Endothelial cell of umbilical vein (primary cell): Measurements from ENCODE around the gene NPNT. TPM values are rescaled to one million over a fixed set of nuclear protein-coding genes. Genes with fewer than 3 reads are reported as not detected.

Source experiments
- BruUV-seq: library from RNA; stranded (reverse); fragments of 400-500 nt; replicated peaks from 2 replicates; lab custom pipeline; 2021; lab: Mats Ljungman, UMichigan
- CTCF ChIA-PET: fragments of 300-600, 350-600 bp; sonication (Branson Sonifier 250); formaldehyde crosslinking; loops from one replicate; lab custom pipeline; 2021; ENCODE audit warnings: antibody characterized with exemption, inconsistent platforms; lab: Charles Lee
- POLR2A ChIA-PET: fragments of 300-600, 350-600 bp; sonication (Branson Sonifier 250); formaldehyde crosslinking; loops from one replicate; lab custom pipeline; 2021; ENCODE audit warnings: antibody characterized with exemption, inconsistent platforms; lab: Charles Lee
- DNase-seq: peaks from one replicate; pipeline ENCODE4 v3.0.0-alpha.2; 2011; ENCODE audit warnings: low read depth, low spot score
- FAIRE-seq: peaks from 2 replicates; lab custom pipeline; 2011; peaks lifted over from hg19 to GRCh38; lab: Jason Lieb, UNC
- H2AFZ ChIP-seq: 2 replicates; pipeline ENCODE4 v1.6.0; 2012; ENCODE audit warnings: low read depth, low read length, control low read depth, inconsistent platforms
- H3K27ac ChIP-seq: 2 replicates; pipeline ENCODE4 v1.5.1; 2011; ENCODE audit warnings: low read depth, mild to moderate bottlenecking, control low read depth, low read length, moderate library complexity; ENCODE audit not compliant: insufficient read depth
- H3K27me3 ChIP-seq, 2 experiments: 2 replicates each; pipeline versions ENCODE4 v1.6.0 to v1.6.1; 2011; ENCODE audit warnings: low read length in 2 of 2, mixed read lengths in 1 of 2; ENCODE audit not compliant: control insufficient read depth in 2 of 2, insufficient read depth in 2 of 2
- H3K36me3 ChIP-seq, 2 experiments: 2 replicates in 1 of 2; 3 replicates in 1 of 2; pipeline ENCODE4 v1.5.1; 2011; ENCODE audit warnings: low read length in 2 of 2, mild to moderate bottlenecking in 1 of 2, moderate library complexity in 1 of 2; ENCODE audit not compliant: control insufficient read depth in 2 of 2, insufficient read depth in 2 of 2; ENCODE audit errors: extremely low read depth in 1 of 2
- H3K4me1 ChIP-seq: 3 replicates; pipeline ENCODE4 v1.5.1; 2011; ENCODE audit warnings: mild to moderate bottlenecking, low read length; ENCODE audit not compliant: control insufficient read depth, insufficient read depth; ENCODE audit errors: extremely low read depth
- H3K4me2 ChIP-seq: 2 replicates; pipeline ENCODE4 v1.6.1; 2011; ENCODE audit warnings: low read length, control low read depth, mixed read lengths; ENCODE audit not compliant: insufficient read depth
- H3K4me3 ChIP-seq, 3 experiments: fragments of 200-600 bp in 1 of 3; sonication (generic), shearing (Covaris generic) in 1 of 3; replicated peaks in 1 of 3; 2 replicates each; pipeline ENCODE4 v1.5.1; 2011 to 2016; ENCODE audit warnings: control low read depth in 3 of 3, low read length in 3 of 3, mild to moderate bottlenecking in 2 of 3, inconsistent platforms in 1 of 3, low read depth in 1 of 3, moderate library complexity in 1 of 3; ENCODE audit not compliant: insufficient read depth in 1 of 3
- H3K79me2 ChIP-seq: 2 replicates; pipeline ENCODE4 v1.6.0; 2012; ENCODE audit warnings: low read length, inconsistent platforms; ENCODE audit not compliant: control insufficient read depth, insufficient read depth
- H3K9ac ChIP-seq: replicated peaks from 2 replicates; pipeline ENCODE3; 2011; ENCODE audit warnings: low read length, control low read depth; ENCODE audit not compliant: insufficient read depth; ENCODE audit errors: extremely low read depth
- H3K9me1 ChIP-seq: replicated peaks from 3 replicates; pipeline ENCODE4 v1.6.0; 2011; ENCODE audit warnings: mild to moderate bottlenecking, low read length; ENCODE audit not compliant: control insufficient read depth, insufficient read depth; ENCODE audit errors: extremely low read depth
- H3K9me3 ChIP-seq: replicated peaks from 2 replicates; pipeline ENCODE4 v1.5.1; 2012; ENCODE audit warnings: low read length, inconsistent platforms; ENCODE audit not compliant: control insufficient read depth, insufficient read depth
- H4K20me1 ChIP-seq: replicated peaks from 2 replicates; pipeline ENCODE3; 2011; ENCODE audit warnings: mild to moderate bottlenecking, low read length; ENCODE audit not compliant: control insufficient read depth, insufficient read depth; ENCODE audit errors: extremely low read depth
- EZH2 ChIP-seq: IDR thresholded peaks from 2 replicates; pipeline ENCODE4 v1.6.1; 2012; ENCODE audit warnings: borderline replicate concordance, low read depth, mild to moderate bottlenecking, moderate library complexity, low read length, inconsistent platforms; ENCODE audit not compliant: severe bottlenecking
- FOS ChIP-seq: IDR thresholded peaks from 2 replicates; pipeline ENCODE4 v1.6.1; 2011; ENCODE audit warnings: mild to moderate bottlenecking, low read length, moderate library complexity, borderline replicate concordance; ENCODE audit not compliant: insufficient read depth
- GATA2 ChIP-seq: IDR thresholded peaks from 2 replicates; pipeline ENCODE4 v1.7.0; 2011; ENCODE audit warnings: low read depth, mild to moderate bottlenecking, moderate library complexity, mixed read lengths, low read length; ENCODE audit not compliant: insufficient read length, insufficient read depth
- JUN ChIP-seq: IDR thresholded peaks from 2 replicates; pipeline ENCODE4 v1.6.1; 2011; ENCODE audit warnings: borderline replicate concordance, low read depth; ENCODE audit not compliant: insufficient read length, insufficient read depth
- MYC ChIP-seq: IDR thresholded peaks from one replicate; pipeline ENCODE4 v1.6.1; 2011; ENCODE audit warnings: mild to moderate bottlenecking, low read depth, low read length
- POLR2A ChIP-seq: IDR thresholded peaks from 2 replicates; pipeline ENCODE4 v1.6.1; 2012; ENCODE audit warnings: low read depth, mild to moderate bottlenecking, control low read depth, low read length
- POLR2AphosphoS5 ChIP-seq: IDR thresholded peaks from 2 replicates; pipeline ENCODE4 v1.6.1; 2012; ENCODE audit warnings: low read depth, mild to moderate bottlenecking, control low read depth, low read length, moderate library complexity; ENCODE audit not compliant: insufficient read depth
- dilution Hi-C: fragments of 300-500 bp; cut with MboI; formaldehyde crosslinking; loops from one replicate; pipeline ENCODE4 v1.15.0; 2019; ENCODE audit warnings: low sequenced_read_pairs; ENCODE audit not compliant: extremely low pct_ligation_motif_present
- intact Hi-C: fragments of 100-400 bp; cut with micrococcal nuclease; formaldehyde crosslinking; loops from one replicate; pipeline ENCODE4 v1.10.0; 2022
- polyA plus RNA-seq, 4 experiments: library from polyadenylated mRNA; depleted of rRNA in 3 of 4; stranded (reverse) in 3 of 4; unstranded in 1 of 4; fragments of >200 nt; gene quantifications; 2 replicates each; pipeline versions ENCODE4 v1.2.1 to v1.2.3, GENCODE V29; 2011 to 2012; ENCODE audit warnings: missing spikeins in 1 of 4
- total RNA-seq: library from RNA; stranded (reverse); gene quantifications from 2 replicates; pipeline ENCODE4 v1.2.3, GENCODE V29; 2021
- TF ChIP-seq, protein P1 (sequence below), 2 donors: IDR thresholded peaks; 1 replicate in 1 of 2; 2 replicates in 1 of 2; pipeline ENCODE4 v1.5.1; 2011; ENCODE audit warnings: low read length in 2 of 2, mild to moderate bottlenecking in 2 of 2, moderate library complexity in 2 of 2, control low read depth in 1 of 2, inconsistent platforms in 1 of 2, low read depth in 1 of 2; ENCODE audit not compliant: insufficient read depth in 1 of 2; ENCODE audit errors: extremely low read depth in 1 of 2
- TF ChIP-seq, protein P2 (sequence below): IDR thresholded peaks from 2 replicates; pipeline ENCODE4 v1.6.1; 2011; ENCODE audit not compliant: insufficient read depth, insufficient read length

NPNT gene
- total and polyA plus RNA-seq, 2 donors (not counting 3 experiments of a cell fraction or from before 2014, with no cell fraction given) = not detected

GRCh38 chr4:105966051-105966450 is 70.8 kb downstream of the NPNT start:
- DNase-seq (peak; percentile 19), FAIRE-seq (no peak)
- peaks cover 0 to 3% of the 10 kb centered on the region in 2 experiments for H3K27me3 ChIP-seq
- H3K9me1 ChIP-seq = no peaks in the 10 kb centered on the region
- H3K9me3 ChIP-seq = no peaks in the 10 kb centered on the region
- H2AFZ ChIP-seq = no peak overlapping the region
- intact Hi-C loops = no loop called here
- TF ChIP-seq POLR2AphosphoS5 (no peak), EZH2 (no peak), JUN (no peak), FOS (no peak), GATA2 (no peak), POLR2A (no peak), MYC (no peak)
- TF ChIP-seq, protein P1, sequence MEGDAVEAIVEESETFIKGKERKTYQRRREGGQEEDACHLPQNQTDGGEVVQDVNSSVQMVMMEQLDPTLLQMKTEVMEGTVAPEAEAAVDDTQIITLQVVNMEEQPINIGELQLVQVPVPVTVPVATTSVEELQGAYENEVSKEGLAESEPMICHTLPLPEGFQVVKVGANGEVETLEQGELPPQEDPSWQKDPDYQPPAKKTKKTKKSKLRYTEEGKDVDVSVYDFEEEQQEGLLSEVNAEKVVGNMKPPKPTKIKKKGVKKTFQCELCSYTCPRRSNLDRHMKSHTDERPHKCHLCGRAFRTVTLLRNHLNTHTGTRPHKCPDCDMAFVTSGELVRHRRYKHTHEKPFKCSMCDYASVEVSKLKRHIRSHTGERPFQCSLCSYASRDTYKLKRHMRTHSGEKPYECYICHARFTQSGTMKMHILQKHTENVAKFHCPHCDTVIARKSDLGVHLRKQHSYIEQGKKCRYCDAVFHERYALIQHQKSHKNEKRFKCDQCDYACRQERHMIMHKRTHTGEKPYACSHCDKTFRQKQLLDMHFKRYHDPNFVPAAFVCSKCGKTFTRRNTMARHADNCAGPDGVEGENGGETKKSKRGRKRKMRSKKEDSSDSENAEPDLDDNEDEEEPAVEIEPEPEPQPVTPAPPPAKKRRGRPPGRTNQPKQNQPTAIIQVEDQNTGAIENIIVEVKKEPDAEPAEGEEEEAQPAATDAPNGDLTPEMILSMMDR (IDR thresholded peaks at IDR 0.05; ENCODE audit: extremely low read depth in 1 of 2, insufficient read depth in 1 of 2, low read depth in 1 of 2, low read length in 2 of 2) = no peak
- TF ChIP-seq, protein P2, sequence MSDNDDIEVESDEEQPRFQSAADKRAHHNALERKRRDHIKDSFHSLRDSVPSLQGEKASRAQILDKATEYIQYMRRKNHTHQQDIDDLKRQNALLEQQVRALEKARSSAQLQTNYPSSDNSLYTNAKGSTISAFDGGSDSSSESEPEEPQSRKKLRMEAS = no peak
- CTCF ChIA-PET = interaction anchor here (1.0 kb wide), 1 partner anchor 10 kb away, joined by 3 read pairs; no protein-coding TSS in a partner anchor
- H3K4me3 ChIP-seq = no peak overlapping the region
- no peaks in the 10 kb centered on the region for H4K20me1 ChIP-seq
- dilution Hi-C loops = no loop called here
- H3K4me1 ChIP-seq = no peaks in the 10 kb centered on the region
- no peak overlapping the region for H3K27ac ChIP-seq
- H3K4me2 ChIP-seq = no peak overlapping the region
- no TSS peak for BruUV-seq
- no peak overlapping the region for H3K9ac ChIP-seq
- no peaks in the 10 kb centered on the region for H3K36me3 ChIP-seq
- no peaks in the 10 kb centered on the region for H3K79me2 ChIP-seq
- POLR2A ChIA-PET = no interaction called here
